ENCODE results near the gene CTDSPL.

Gene CTDSPL

GRCh38 chr3:37918627-37919026 is 56.9 kb downstream of the CTDSPL start:
- TF ChIP-seq CTCF (IDR thresholded peaks at IDR 0.05; ENCODE audit: low read length, missing control alignments): no peak
- DNase-seq (ENCODE audit: low read depth): no peak
- no peak overlapping the region for H3K4me3 ChIP-seq (replicated peaks; ENCODE audit: low read depth, low read length)

- TF ChIP-seq CTCF (IDR thresholded peaks at IDR 0.05; ENCODE audit: low read length, missing control alignments): no peak
- DNase-seq (ENCODE audit: low read depth): no peak
Measured at GRCh38 chr3:37920156-37920699, 58.5 kb downstream of the CTDSPL start.

GRCh38 chr3:37921025-37921424 is 59.3 kb downstream of the CTDSPL start:
- no peak for DNase-seq (ENCODE audit: low read depth)

More at GRCh38 chr3:37920156-37920699, 58.5 kb downstream of the CTDSPL start:
- no peak overlapping the region for H3K4me3 ChIP-seq (replicated peaks; ENCODE audit: low read depth, low read length)

GRCh38 chr3:37922721-37923568 is 61.3 kb downstream of the CTDSPL start:
- no peak overlapping the region for H3K4me3 ChIP-seq (replicated peaks; ENCODE audit: low read depth, low read length)
- no peak for TF ChIP-seq CTCF (IDR thresholded peaks at IDR 0.05; ENCODE audit: low read length, missing control alignments)
- peak; percentile 47 for DNase-seq (ENCODE audit: low read depth)

More at GRCh38 chr3:37921025-37921424, 59.3 kb downstream of the CTDSPL start:
- no peak for TF ChIP-seq CTCF (IDR thresholded peaks at IDR 0.05; ENCODE audit: low read length, missing control alignments)
- no peak overlapping the region for H3K4me3 ChIP-seq (replicated peaks; ENCODE audit: low read depth, low read length)

- DNase-seq (ENCODE audit: low read depth): no peak
- no peak for TF ChIP-seq CTCF (IDR thresholded peaks at IDR 0.05; ENCODE audit: low read length, missing control alignments)
Measured at GRCh38 chr3:37923569-37924040, 61.9 kb downstream of the CTDSPL start.

GRCh38 chr3:37924453-37924852 is 62.8 kb downstream of the CTDSPL start:
- no peak for DNase-seq (ENCODE audit: low read depth)
- no peak for TF ChIP-seq CTCF (IDR thresholded peaks at IDR 0.05; ENCODE audit: low read length, missing control alignments)
- no peak overlapping the region for H3K4me3 ChIP-seq (replicated peaks; ENCODE audit: low read depth, low read length)

More at GRCh38 chr3:37923569-37924040, 61.9 kb downstream of the CTDSPL start:
- H3K4me3 ChIP-seq (replicated peaks; ENCODE audit: low read depth, low read length): no peak overlapping the region
